Peyer's patch (tissue), 4 donors: Measurements from ENCODE around the gene DKKL1. TPM values are rescaled to one million over a fixed set of nuclear protein-coding genes. Genes with fewer than 3 reads are reported as not detected.

Experiments used
- DNase-seq, 3 donors: peaks; one replicate each; pipeline ENCODE4 v3.0.0-alpha.2; 2017 to 2019
- H3K27ac ChIP-seq, 4 donors: fragments of 200-600 bp; sonication (generic); one replicate each; pipeline ENCODE4 v1.5.1; 2016 to 2019
- H3K27me3 ChIP-seq, 2 donors: fragments of 200-600 bp; sonication (generic); one replicate each; pipeline ENCODE4 v1.5.1; 2019
- H3K36me3 ChIP-seq, 3 donors: fragments of 200-600 bp; sonication (generic); one replicate each; pipeline ENCODE4 v1.5.1; 2016 to 2019
- H3K4me1 ChIP-seq, 4 donors: fragments of 200-600 bp; sonication (generic); one replicate each; pipeline ENCODE4 v1.5.1; 2016 to 2019
- H3K4me3 ChIP-seq, 4 donors: fragments of 200-600 bp; sonication (generic); 1 replicate in 3 of 4; 2 replicates in 1 of 4; pipeline ENCODE4 v1.5.1; 2016 to 2019; ENCODE audit warnings: mild to moderate bottlenecking in 1 of 4
- H3K9me3 ChIP-seq, 4 donors: fragments of 200-600 bp; sonication (generic); one replicate each; pipeline ENCODE4 v1.5.1; 2016 to 2019; ENCODE audit warnings: mild to moderate bottlenecking in 1 of 4
- POLR2A ChIP-seq, 2 donors: fragments of 450-650 bp; IDR thresholded peaks; one replicate each; pipeline ENCODE4 v1.5.1; 2017; ENCODE audit warnings: antibody characterized with exemption in 2 of 2, mild to moderate bottlenecking in 2 of 2, moderate library complexity in 2 of 2
- total RNA-seq, 4 donors: library from RNA; depleted of rRNA; stranded (reverse); fragments of >200 nt; gene quantifications; one replicate each; pipeline ENCODE4 v1.1.0, GENCODE V29; 2016
- TF ChIP-seq, protein P1 (sequence below), 6 experiments: fragments of 450-650 bp in 4 of 6; fragments of 200-600 bp in 2 of 6; sonication (generic) in 1 of 6; IDR thresholded peaks; one replicate each; pipeline ENCODE4 v1.5.1; 2017 to 2019; ENCODE audit warnings: antibody characterized with exemption in 6 of 6, mild to moderate bottlenecking in 3 of 6, moderate library complexity in 1 of 6

DKKL1 gene
- total RNA-seq, 4 donors from 2014 or later, result not detected

DNA sequence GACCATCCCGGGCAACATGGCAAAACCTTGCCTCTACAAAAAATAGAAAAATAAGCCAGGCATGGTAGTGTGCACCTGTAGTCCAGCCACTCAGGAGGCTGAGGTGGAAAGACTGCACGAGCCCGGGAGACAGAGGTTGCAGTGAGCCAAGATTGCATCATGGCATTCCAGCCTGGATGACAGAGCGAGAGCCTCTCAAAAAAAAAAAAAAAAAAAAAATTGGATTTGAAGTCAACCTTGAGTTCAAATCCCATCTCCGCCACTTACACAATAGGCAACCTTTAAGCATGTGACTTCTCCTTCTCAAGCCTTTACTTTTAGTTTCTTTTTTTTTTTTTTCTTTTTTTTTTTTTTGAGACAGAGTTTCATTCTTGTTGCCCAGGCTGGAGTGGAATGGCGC is 36.4 kb downstream of the DKKL1 start:
- Histone ChIP-seq H3K4me3 (no peak overlapping the region), H3K9me3 (no peaks in the 10 kb centered on the region), H3K4me1 (no peaks in the 10 kb centered on the region), H3K27ac (no peak overlapping the region), H3K27me3 (no peaks in the 10 kb centered on the region), H3K36me3 (no peaks in the 10 kb centered on the region)
- DNase-seq, result no peak
- TF ChIP-seq POLR2A (IDR thresholded peaks at IDR 0.05), result no peak
- TF ChIP-seq, protein P1, sequence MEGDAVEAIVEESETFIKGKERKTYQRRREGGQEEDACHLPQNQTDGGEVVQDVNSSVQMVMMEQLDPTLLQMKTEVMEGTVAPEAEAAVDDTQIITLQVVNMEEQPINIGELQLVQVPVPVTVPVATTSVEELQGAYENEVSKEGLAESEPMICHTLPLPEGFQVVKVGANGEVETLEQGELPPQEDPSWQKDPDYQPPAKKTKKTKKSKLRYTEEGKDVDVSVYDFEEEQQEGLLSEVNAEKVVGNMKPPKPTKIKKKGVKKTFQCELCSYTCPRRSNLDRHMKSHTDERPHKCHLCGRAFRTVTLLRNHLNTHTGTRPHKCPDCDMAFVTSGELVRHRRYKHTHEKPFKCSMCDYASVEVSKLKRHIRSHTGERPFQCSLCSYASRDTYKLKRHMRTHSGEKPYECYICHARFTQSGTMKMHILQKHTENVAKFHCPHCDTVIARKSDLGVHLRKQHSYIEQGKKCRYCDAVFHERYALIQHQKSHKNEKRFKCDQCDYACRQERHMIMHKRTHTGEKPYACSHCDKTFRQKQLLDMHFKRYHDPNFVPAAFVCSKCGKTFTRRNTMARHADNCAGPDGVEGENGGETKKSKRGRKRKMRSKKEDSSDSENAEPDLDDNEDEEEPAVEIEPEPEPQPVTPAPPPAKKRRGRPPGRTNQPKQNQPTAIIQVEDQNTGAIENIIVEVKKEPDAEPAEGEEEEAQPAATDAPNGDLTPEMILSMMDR (IDR thresholded peaks at IDR 0.05), result no peak

DNA sequence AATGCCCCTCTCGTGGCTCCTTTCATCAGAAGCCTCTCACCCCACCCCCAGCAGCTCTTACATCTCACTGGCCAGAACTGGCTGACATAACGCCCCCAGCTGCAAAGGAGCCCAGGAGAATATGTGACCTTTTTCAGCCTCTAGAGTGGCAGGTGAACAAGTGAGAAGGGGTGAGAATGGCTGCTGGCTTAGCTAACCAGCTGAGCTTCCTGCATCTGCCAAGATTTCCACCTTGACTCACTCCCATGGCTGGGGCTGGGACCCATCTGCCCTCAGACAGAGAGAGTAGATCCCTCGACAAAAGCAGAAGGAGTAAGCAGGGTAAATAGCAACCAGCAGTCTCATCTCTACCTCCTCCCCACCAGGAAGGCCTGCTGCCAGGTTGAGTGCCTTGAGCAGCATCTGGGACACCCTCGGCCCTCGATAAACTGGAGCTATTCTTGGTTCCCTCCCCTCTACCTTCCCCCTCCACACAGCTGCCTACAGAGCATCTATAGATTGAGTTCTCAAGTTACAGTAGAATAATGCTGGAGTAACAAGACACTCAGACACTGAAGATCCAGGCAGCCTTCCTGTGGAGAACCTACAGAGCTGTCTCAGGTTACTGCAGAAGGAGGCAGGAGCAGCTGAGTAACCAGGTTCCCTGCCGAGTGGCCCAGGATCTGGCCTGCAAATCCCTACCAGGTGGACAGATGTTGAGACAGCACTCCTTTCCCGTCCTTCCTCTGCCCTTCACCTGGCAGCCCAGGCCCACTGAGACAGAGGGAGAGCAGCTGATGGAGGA is 39.9 kb downstream of the DKKL1 start:
- DNase-seq, result no peak
- no peak for TF ChIP-seq POLR2A (IDR thresholded peaks at IDR 0.05)
- TF ChIP-seq, protein P1 (IDR thresholded peaks at IDR 0.05), result no peak
- peaks cover 0 to under 1% (median 0%) of the 10 kb centered on the region in 4 donors for H3K4me1 ChIP-seq
- H3K27ac ChIP-seq, result no peak overlapping the region
- H3K9me3 ChIP-seq, result no peaks in the 10 kb centered on the region
- H3K27me3 ChIP-seq, result no peaks in the 10 kb centered on the region
- H3K36me3 ChIP-seq, result no peaks in the 10 kb centered on the region
- no peak overlapping the region for H3K4me3 ChIP-seq

DNA sequence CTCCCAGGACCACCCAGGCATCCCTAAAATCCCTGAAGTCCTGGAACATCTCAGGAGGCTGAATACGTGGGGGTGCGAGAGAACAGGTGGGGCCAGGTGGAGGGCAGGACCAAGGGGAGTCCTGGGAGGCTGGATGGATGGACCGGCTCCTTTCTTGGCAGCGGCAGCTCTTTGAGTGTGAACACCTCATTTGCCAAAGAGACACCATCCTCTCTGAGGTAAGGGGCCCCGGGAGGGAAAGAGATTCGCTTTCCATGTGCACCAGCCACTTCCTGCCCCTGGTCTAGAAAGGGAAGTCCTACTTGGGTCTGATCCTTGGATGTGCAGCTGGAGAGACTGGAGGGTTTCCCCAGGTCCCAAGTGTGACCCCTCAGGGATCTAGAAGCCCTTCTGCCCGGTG is 43.4 kb downstream of the DKKL1 start:
- H3K27me3 ChIP-seq, result no peaks in the 10 kb centered on the region
- H3K9me3 ChIP-seq, result no peaks in the 10 kb centered on the region
- no peak for TF ChIP-seq POLR2A (IDR thresholded peaks at IDR 0.05)
- TF ChIP-seq, protein P1 (IDR thresholded peaks at IDR 0.05), result no peak
- no peaks in the 10 kb centered on the region for H3K36me3 ChIP-seq
- no peak overlapping the region for H3K27ac ChIP-seq
- DNase-seq, result no peak
- H3K4me1 ChIP-seq, result peaks cover 0 to 14% (median 4%) of the 10 kb centered on the region in 4 donors
- no peak overlapping the region for H3K4me3 ChIP-seq

DNA sequence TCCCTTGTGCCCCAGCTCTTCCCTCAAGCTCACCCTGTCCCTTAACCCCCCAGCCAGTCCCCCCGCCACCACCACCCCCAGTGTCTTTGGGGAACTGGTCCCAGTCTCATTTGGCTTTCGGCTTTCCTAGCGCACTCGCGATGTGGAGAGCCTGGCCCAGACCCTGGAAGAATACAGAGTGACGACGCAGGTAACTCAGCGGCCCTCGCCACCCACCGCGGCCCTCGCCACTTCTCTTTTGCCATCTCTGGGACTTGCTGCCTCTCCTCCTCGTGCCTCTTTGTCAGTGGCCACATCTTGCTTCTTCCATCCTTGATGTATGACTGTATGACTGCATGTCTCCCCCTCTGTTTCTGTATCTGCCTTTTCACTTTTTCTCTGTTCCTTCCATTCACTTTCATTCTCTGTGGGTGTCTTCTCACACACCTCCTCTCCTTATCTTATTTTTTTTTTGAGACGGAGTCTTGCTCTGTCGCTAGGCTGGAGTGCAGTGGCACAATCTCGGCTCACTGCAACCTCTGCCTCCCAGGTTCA is 43.9 kb downstream of the DKKL1 start:
- H3K9me3 ChIP-seq, result no peaks in the 10 kb centered on the region
- H3K27ac ChIP-seq, result no peak overlapping the region
- H3K27me3 ChIP-seq, result no peaks in the 10 kb centered on the region
- H3K4me1 ChIP-seq, result peaks cover 0 to 14% (median 4%) of the 10 kb centered on the region in 4 donors
- no peak for DNase-seq
- H3K4me3 ChIP-seq, result no peak overlapping the region
- TF ChIP-seq, protein P1 (IDR thresholded peaks at IDR 0.05), result no peak
- TF ChIP-seq POLR2A (IDR thresholded peaks at IDR 0.05), result no peak
- H3K36me3 ChIP-seq, result no peaks in the 10 kb centered on the region

DNA sequence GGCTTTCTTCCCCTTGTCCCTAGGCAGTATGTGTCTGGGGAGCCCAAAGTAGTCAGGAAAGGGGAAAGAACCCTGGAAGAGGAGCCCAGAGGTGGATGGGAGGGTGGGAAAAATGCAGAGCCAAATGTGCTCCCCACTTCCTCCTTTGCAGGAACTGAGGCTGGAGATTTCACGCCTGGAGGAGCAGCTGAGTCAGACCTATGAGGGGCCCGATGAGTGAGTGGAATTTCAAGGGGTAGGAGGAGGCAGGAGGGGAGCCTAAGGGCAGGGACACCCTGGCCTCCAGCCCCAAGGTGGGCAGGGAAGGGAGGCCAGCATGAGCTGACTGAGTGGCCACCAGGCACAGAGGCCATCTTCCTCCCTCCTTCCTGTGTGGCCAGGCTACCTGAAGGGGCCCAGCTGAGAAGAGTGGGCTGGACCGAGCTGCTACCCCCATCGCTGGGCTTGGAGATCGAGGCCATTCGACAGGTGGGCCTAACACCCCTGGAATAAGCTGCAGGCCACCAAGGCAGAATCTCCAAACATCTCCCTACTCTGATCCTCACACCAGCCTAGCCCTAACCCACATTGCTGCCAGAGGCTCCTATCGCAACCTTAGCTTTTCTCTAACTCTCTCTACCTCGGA is 45.3 kb downstream of the DKKL1 start:
- Histone ChIP-seq H3K9me3 (no peaks in the 10 kb centered on the region), H3K4me3 (no peak overlapping the region), H3K36me3 (no peaks in the 10 kb centered on the region), H3K27ac (peak overlapping the region in 3 of 4 donors; percentile 34 to 61 (median 52)), H3K4me1 (peaks cover 0 to 14% (median 4%) of the 10 kb centered on the region in 4 donors), H3K27me3 (no peaks in the 10 kb centered on the region)
- no peak for DNase-seq
- TF ChIP-seq POLR2A (IDR thresholded peaks at IDR 0.05), result no peak
- TF ChIP-seq, protein P1 (IDR thresholded peaks at IDR 0.05), result no peak
